Sigmoid colon (tissue), 7 donors: Measurements from ENCODE around the gene HSD17B4. TPM values are rescaled to one million over a fixed set of nuclear protein-coding genes. Genes with fewer than 3 reads are reported as not detected.

Source experiments
- DNase-seq: peaks from one replicate; pipeline ENCODE4 v3.0.0-alpha.2; 2019
- H3K27ac ChIP-seq, 4 donors: fragments of 200-600 bp; sonication (generic); one replicate each; pipeline ENCODE4 v1.5.1; 2016 to 2019; ENCODE audit warnings: mild to moderate bottlenecking in 1 of 4
- H3K27me3 ChIP-seq, 3 donors: fragments of 200-600 bp; sonication (generic); one replicate each; pipeline ENCODE4 v1.5.1; 2019; ENCODE audit warnings: mild to moderate bottlenecking in 1 of 3
- H3K36me3 ChIP-seq, 4 donors: fragments of 200-600 bp; sonication (generic); one replicate each; pipeline ENCODE4 v1.5.1; 2016 to 2019
- H3K4me1 ChIP-seq, 4 donors: fragments of 200-600 bp; sonication (generic); one replicate each; pipeline ENCODE4 v1.5.1; 2017 to 2019
- H3K4me3 ChIP-seq, 4 donors: fragments of 200-600 bp; sonication (generic); one replicate each; pipeline ENCODE4 v1.5.1; 2017 to 2019; ENCODE audit warnings: mild to moderate bottlenecking in 2 of 4, moderate library complexity in 1 of 4
- H3K9me3 ChIP-seq, 4 donors: fragments of 200-600 bp in 3 of 4; sonication (generic) in 3 of 4; one replicate each; pipeline versions ENCODE4 v1.5.1 to v1.6.1; 2013 to 2019
- CTCF ChIP-seq, 4 experiments: fragments of 450-650 bp in 3 of 4; fragments of 200-600 bp in 1 of 4; IDR thresholded peaks; one replicate each; pipeline ENCODE4 v1.5.1; 2016 to 2019; ENCODE audit warnings: antibody characterized with exemption in 4 of 4, mild to moderate bottlenecking in 3 of 4, moderate library complexity in 2 of 4
- EP300 ChIP-seq, 4 donors: sonication (generic); formaldehyde crosslinking; IDR thresholded peaks; one replicate each; pipeline ENCODE4 v1.6.1; 2017; ENCODE audit warnings: antibody characterized with exemption in 4 of 4
- POLR2A ChIP-seq, 2 donors: fragments of 450-650 bp; IDR thresholded peaks; one replicate each; pipeline ENCODE4 v1.6.1; 2016; ENCODE audit warnings: antibody characterized with exemption in 2 of 2, mild to moderate bottlenecking in 2 of 2, moderate library complexity in 2 of 2
- POLR2AphosphoS5 ChIP-seq, 4 donors: sonication (generic); formaldehyde crosslinking; IDR thresholded peaks; one replicate each; pipeline ENCODE4 v1.6.1; 2017; ENCODE audit warnings: antibody characterized with exemption in 4 of 4
- WGBS, 2 donors: extraction: QIAGEN DNeasy Blood & Tissue Kit; methylation state at CpG; one replicate each; pipeline ENCODE4 v1.1.7; 2013; 5-methylcytosine and 5-hydroxymethylcytosine counted together
- intact Hi-C: fragments of 100-400 bp; cut with DNase I; formaldehyde crosslinking; loops from one replicate; pipeline ENCODE4 v1.15.1; 2023
- polyA plus RNA-seq, 3 donors: library from polyadenylated mRNA; stranded (reverse); fragments of 200-250 nt; gene quantifications; one replicate each; pipeline ENCODE4 v1.2.3, GENCODE V29; 2013
- total RNA-seq, 4 donors: library from RNA; depleted of rRNA; stranded (reverse); fragments of >200 nt; gene quantifications; one replicate each; pipeline ENCODE4 v1.1.0, GENCODE V29; 2016
- donor health status: healthy with polysubstance abuse.
- donor health status: Bipolar disorder and iron deficiency.
- donor health status: healthy.

Gene HSD17B4
- total and polyA plus RNA-seq, 7 donors: 80.6 to 229 (median 114) TPM

DNA sequence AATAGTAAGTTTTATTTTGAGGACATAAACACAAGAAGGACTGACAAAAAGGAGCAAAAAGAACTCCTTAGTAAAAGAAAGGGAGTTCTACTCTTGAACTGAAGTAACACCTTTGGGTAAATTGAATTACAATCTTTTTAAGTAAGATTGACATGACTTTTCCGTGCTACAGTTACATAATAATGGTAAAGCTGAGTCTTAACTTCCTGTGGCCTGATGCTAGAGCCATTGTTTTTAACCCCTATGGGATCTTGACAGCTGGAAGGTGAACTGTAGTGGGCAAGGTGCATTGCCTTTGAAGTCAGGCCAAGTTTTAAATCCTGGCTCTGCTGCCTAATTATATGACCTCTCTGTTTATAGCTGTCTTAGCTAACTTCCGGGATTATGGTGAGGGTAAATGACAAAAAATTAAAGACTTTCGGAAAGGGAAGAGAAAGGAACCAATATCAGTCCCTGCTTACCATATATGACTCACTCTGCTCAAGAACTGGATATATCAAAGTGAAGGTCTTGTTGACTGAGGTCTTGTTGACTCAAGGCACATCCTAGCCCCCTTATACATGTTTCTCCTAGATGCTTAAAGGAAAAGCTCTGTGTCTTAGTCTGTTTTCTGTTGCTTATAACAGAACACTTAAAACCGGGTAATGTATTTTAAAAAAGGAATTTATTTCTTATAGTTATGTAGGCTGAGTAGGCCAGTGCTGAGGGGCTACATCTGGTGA is 6.8 kb downstream of the HSD17B4 start:
- no peak overlapping the region for H3K4me3 ChIP-seq
- WGBS, 2 donors: 37 to 69% methylated on average over 4 of the region's 4 CpGs
- no peak for TF ChIP-seq EP300 (IDR thresholded peaks at IDR 0.05)
- TF ChIP-seq POLR2A (IDR thresholded peaks at IDR 0.05): no peak
- TF ChIP-seq CTCF (IDR thresholded peaks at IDR 0.05): no peak
- TF ChIP-seq POLR2AphosphoS5 (IDR thresholded peaks at IDR 0.05): no peak
- H3K36me3 ChIP-seq: peaks cover 0 to 8% (median 0%) of the 10 kb centered on the region in 4 donors
- no peak overlapping the region for H3K27ac ChIP-seq
- no peaks in the 10 kb centered on the region for H3K4me1 ChIP-seq
- no peak for DNase-seq
- intact Hi-C loops: loop anchor here (10.0 kb wide), 1 partner anchor 384 kb away; the partner anchor contains the start of gene DMXL1
- H3K9me3 ChIP-seq: no peaks in the 10 kb centered on the region
- no peaks in the 10 kb centered on the region for H3K27me3 ChIP-seq

GRCh38 chr5:119465640-119466039 is 13.3 kb downstream of the HSD17B4 start:
- H3K36me3 ChIP-seq: peaks cover 0 to 14% (median 5%) of the 10 kb centered on the region in 4 donors
- TF ChIP-seq CTCF (IDR thresholded peaks at IDR 0.05): no peak
- no peak for TF ChIP-seq POLR2AphosphoS5 (IDR thresholded peaks at IDR 0.05)
- TF ChIP-seq POLR2A (IDR thresholded peaks at IDR 0.05): no peak
- no peak for TF ChIP-seq EP300 (IDR thresholded peaks at IDR 0.05)
- 98% methylated on average over 1 of the region's 1 CpG for WGBS, 2 donors
- H3K9me3 ChIP-seq: peaks cover 0 to 6% (median 3%) of the 10 kb centered on the region in 4 donors
- intact Hi-C loops: no loop called here
- no peak overlapping the region for H3K27ac ChIP-seq
- no peak for DNase-seq
- H3K4me1 ChIP-seq: no peaks in the 10 kb centered on the region
- H3K27me3 ChIP-seq: no peaks in the 10 kb centered on the region
- no peak overlapping the region for H3K4me3 ChIP-seq

DNA sequence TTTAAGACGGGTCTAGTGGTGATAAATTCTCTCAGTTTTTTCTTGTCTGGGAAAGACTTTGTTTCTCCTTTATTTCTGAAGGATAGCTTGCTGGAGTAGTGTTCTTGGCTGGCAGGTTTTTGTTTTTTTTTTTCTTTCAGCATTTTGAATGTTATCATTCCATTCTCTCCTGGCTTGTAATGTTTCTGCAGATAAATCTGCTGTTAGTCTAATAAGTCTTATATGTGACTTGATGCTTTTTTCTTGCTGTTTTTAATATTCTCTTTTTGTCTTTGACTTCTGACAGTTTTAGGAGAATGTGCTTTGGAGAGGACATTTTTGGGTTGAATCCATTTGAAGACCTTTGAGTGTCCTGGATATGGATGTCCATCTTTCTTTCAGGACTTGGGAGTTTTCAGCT is 16.0 kb downstream of the HSD17B4 start:
- Histone ChIP-seq H3K4me1 (no peaks in the 10 kb centered on the region), H3K9me3 (peaks cover 0 to 6% (median 3%) of the 10 kb centered on the region in 4 donors), H3K27ac (no peak overlapping the region), H3K27me3 (no peaks in the 10 kb centered on the region), H3K4me3 (no peak overlapping the region), H3K36me3 (peaks cover 0 to 14% (median 5%) of the 10 kb centered on the region in 4 donors)
- no peak for DNase-seq
- 96 to 98% methylated on average over 1 of the region's 1 CpG for WGBS, 2 donors
- intact Hi-C loops: no loop called here
- TF ChIP-seq EP300 (IDR thresholded peaks at IDR 0.05) (no peak), CTCF (IDR thresholded peaks at IDR 0.05) (no peak), POLR2A (IDR thresholded peaks at IDR 0.05) (no peak)

DNA sequence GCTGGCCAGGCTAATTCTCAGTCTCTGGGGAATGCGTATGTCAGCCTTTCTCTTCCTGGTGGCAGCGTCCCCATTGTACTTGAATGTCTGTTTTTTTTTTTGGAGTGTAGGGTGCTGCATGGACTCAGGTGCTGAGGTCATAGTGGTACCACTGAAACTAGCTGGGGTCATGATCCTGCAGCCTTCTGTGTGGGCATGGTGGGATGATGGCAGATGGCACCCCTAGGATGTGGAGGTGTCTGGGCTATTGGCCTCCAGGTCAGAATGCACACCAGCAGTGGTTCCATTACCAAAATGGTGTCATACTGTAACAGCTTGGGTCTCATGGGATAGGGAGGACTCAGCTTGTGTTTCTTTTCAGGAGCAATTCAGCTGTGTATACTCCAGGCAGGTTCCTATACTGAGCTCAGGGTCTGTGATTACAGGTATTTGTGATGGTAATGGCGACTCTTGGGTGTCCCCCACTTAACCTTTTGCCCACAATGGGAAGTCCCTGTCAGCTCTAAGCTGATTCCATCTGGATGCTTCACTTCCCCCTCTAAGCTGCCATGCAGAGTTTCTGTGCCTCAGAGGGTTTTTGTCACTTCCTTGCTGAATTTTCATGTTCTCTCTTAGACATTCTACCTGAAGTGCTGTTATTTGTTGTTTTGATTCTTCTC is 17.9 kb downstream of the HSD17B4 start:
- H3K27me3 ChIP-seq: no peaks in the 10 kb centered on the region

DNA sequence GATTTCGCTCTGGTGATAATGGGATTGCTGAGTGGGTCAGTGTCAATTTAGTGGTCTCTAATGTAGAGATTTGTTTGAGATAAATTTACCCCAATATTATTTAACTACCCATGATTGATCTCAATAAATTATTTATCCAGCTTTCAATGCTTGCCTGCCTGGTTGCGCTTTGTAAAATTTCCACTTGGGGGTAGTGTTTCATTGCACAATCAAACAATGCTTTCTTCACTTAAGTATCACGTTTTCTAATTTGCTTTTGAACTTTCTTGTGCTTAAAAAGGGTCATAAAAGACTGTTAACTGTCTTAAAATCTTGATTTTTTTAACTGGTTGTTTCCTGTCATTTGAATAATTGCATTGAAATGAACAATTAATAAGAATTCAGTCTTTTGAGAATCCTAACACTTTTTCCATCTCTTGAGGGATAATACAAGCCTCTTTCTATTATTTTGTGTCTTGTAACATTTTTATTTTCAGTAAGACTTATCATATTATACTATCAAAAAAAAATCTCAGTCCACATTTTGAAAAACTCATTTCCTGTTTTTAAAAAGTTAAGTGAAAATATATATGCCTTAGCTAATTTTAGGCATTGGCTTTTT is 18.7 kb downstream of the HSD17B4 start:
- WGBS, 2 donors: 62 to 63% methylated on average over 3 of the region's 3 CpGs
- no peak overlapping the region for H3K4me3 ChIP-seq
- DNase-seq: no peak
- peaks cover 0 to 27% (median 5%) of the 10 kb centered on the region in 4 donors for H3K36me3 ChIP-seq
- H3K27me3 ChIP-seq: no peaks in the 10 kb centered on the region
- peaks cover 0 to 6% (median 3%) of the 10 kb centered on the region in 4 donors for H3K9me3 ChIP-seq
- H3K4me1 ChIP-seq: no peaks in the 10 kb centered on the region
- no peak for TF ChIP-seq POLR2A (IDR thresholded peaks at IDR 0.05)
- peak in 2 of 4 experiments; percentile 13 to 33 for TF ChIP-seq CTCF (IDR thresholded peaks at IDR 0.05)
- no peak overlapping the region for H3K27ac ChIP-seq
- intact Hi-C loops: no loop called here

More for the DNA sequence above, 17.9 kb downstream of the HSD17B4 start:
- H3K36me3 ChIP-seq: peaks cover 0 to 26% (median 5%) of the 10 kb centered on the region in 4 donors
- no peak for DNase-seq
- intact Hi-C loops: no loop called here
- no peak overlapping the region for H3K4me3 ChIP-seq
- no peak for TF ChIP-seq POLR2A (IDR thresholded peaks at IDR 0.05)
- H3K4me1 ChIP-seq: no peaks in the 10 kb centered on the region
- H3K9me3 ChIP-seq: peaks cover 0 to 6% (median 3%) of the 10 kb centered on the region in 4 donors
- 87 to 93% methylated on average over 3 of the region's 3 CpGs for WGBS, 2 donors
- no peak overlapping the region for H3K27ac ChIP-seq
